ENCODE measurements around the gene AGRN.
A peak's percentile ranks its signal among the peaks of the same experiment; 100 is the strongest.
"Not testable (repeated sequence)": the region's sequence is repeated elsewhere in the genome, so short reads cannot be mapped to it uniquely, and the experiment has no call there.

Gene AGRN

GRCh38 chr1:1003618-1004419 is 16.1 kb upstream of the AGRN start:
- no peak for DNase-seq

GRCh38 chr1:1004420-1004779 is 15.5 kb upstream of the AGRN start:
- DNase-seq: no peak

DNA sequence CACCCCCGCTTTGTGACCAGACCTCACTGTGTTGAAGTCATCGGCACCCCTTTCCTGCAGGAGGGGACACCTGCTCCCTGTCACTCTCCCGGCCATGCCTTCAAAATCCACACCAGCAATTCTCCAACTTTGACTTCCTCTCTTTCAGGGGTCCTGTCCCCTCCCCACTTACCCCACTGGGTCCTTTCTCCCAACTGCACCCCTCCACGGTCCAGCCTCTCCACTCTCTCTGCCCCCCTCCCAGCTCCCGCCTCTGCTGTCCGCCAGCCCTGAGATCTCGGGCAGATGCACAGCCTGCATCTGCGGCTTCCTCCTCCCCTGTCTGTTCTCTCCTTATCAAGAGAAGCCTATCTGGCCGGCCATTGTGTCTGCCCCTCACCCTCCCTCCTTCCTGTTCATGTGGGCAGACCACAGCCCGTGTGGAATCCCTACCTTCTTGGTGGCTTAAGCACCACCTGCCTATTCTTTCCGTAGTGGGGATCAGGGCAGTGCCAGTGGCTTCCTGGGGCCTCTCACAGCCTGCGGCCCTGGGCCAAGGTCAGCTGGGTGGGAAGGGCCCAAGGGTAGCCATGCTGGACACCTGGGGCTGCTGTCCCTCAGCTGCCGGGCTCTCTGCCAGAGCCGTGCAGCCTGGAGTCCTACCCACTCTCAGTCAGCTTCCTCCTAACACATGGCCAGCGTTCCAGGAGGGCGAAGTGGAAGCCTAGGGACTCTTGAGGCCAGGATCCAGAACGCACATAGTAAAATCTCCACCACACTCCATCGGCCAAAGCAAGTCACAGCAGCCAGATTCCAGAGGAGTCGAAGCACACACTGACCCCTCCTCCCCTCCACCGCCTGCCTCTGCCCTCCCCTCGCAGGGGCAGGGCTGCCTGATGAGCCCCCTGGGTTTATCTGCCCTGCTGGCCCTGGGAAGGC is 14.9 kb upstream of the AGRN start:
- no peak for DNase-seq

DNA sequence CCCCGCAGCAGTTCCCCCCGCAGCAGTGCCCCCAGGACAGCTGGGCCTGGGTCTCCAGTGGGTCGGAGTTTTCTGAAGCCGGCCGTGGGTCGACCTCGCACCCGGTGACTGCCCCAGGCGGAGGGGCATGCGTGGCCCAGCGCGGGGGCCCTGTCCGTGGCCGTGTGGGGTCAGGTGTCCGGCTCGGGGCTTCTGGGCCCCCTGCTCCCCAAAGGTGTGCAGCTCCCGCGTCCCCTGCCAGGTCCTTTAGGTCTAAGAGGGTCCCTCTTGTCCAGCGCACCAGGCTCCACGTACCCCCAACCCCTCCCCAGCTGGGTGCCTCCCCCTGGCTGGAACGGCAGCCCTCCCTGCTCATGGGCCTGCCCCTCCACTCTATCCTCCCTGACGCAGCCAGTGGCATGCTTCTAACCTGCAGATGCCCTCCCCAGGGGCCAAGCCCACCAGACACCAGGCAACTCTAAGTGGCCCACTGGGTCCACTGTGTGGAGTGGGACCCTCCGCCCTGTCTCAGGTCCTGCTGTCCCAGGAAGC is 14.1 kb upstream of the AGRN start:
- DNase-seq: no peak

GRCh38 chr1:1006305-1007159 is 13.4 kb upstream of the AGRN start:
- DNase-seq: no peak

DNA sequence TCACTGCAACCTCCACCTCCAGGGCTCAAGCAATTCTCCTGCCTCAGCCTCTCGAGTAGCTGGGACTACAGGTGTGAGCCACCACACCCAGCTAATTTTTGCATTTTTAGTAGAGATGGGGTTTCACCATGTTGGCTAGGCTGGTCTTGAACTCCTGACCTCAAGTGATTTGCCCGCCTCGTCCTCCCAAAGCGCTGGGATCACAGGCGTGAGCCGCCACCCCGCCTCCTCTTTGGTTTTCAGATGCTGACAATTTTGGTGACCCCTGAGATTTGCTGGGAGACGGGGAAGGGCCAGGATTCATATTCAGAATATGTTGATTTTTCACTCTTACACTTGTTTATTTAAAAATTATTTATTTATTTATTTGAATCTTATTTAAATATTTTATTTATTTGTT is 9.8 kb upstream of the AGRN start:
- not testable (repeated sequence) for DNase-seq

GRCh38 chr1:1011396-1011949 is 8.4 kb upstream of the AGRN start:
- DNase-seq: no peak

- not testable (repeated sequence) for DNase-seq
Measured at GRCh38 chr1:1012736-1013104, 7.2 kb upstream of the AGRN start.

DNA sequence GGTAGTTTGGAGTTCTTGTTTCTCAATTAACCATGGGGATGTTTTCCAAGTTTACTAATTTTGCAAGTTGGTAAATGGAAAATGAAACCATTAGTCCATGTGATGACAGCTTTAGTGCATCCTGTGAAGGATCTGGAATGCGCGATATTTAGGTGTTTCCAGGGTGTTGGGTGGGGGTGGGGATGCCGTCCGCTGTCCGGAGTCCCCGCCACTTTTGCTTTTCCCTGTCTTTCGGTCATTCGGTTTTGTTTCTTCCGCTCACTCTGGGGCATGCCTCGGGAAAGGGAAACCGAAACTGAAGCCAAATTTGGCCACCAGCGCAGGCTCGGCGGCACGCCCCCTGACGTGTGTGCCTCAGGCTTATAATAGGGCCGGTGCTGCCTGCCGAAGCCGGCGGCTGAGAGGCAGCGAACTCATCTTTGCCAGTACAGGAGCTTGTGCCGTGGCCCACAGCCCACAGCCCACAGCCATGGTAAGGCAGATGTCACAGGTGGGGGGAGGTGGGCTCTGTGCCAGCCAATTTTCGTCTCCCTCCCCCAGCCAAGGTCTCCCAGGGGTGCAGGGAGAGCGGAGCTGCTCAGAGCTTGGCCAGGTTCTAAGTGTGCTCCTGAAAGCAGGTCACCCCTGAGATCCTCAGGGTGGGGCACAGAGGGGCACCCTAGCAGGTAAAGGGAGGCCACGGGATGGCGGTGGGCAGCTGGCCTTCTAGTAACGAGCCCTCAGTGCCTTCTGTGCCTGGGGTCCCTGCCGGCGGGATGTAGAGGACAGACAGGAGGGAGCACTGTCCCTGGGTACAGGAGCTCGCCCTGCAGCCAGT is 6.6 kb upstream of the AGRN start, which contains the start of gene ISG15:
Gene ISG15 (plus strand): TSS at position 393 of the 817 bp plus-strand sequence. CDS start 77 bp downstream, at position 470.
- DNase-seq: peak; percentile 84

DNA sequence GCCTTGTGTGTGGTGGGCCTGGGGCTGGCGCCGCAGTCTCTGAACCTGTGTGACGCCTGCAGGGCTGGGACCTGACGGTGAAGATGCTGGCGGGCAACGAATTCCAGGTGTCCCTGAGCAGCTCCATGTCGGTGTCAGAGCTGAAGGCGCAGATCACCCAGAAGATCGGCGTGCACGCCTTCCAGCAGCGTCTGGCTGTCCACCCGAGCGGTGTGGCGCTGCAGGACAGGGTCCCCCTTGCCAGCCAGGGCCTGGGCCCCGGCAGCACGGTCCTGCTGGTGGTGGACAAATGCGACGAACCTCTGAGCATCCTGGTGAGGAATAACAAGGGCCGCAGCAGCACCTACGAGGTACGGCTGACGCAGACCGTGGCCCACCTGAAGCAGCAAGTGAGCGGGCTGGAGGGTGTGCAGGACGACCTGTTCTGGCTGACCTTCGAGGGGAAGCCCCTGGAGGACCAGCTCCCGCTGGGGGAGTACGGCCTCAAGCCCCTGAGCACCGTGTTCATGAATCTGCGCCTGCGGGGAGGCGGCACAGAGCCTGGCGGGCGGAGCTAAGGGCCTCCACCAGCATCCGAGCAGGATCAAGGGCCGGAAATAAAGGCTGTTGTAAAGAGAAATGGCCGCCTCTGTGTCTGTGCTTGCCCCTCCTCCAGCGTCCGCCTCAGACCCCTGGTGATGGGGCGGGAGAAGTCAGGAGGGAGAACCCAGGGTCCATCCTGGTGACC is 5.8 kb upstream of the AGRN start:
- DNase-seq: peak; percentile 46

DNA sequence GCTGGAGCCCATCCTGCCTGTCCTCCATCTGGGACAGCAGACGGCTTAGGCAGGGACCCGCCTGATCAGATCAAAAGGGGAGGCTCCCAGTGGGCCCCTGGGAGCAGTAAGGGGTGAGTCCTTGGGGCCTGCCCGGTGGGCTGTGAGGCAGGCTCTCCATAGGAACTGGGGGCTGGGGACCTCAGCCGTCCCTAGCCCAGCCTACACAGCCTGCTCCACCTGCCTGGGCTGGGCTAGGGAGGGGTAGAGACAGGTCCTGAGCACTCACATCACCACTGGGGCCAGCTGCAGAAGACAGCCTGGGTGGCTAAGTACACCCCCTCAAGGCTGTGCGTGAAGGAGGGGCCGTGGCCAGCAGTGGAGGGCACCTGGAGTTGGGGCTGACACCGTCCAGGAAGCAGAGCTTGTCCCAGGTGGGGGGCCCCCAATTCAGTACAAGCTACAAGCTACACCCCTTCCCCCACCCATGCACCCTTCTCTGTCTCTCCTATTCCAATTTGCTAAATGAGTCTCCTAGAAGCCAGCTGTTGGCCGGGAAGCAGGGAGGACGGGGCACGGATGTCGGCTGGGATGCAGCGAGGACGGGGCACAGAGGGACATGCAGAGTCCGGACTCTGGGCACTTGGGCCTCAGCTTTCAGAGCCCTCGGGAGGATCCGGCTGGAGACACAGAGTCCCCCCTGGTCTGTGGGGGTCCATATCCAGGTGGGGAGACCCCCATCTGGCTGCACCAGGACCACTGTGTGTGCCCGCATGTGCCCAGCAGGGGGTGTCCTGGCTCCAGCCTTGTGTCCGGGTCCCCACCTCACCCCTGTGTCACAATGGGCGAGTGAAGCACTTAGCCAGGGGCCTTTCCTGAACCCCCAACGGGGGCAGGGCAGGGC is 4.9 kb upstream of the AGRN start:
- DNase-seq: no peak

DNA sequence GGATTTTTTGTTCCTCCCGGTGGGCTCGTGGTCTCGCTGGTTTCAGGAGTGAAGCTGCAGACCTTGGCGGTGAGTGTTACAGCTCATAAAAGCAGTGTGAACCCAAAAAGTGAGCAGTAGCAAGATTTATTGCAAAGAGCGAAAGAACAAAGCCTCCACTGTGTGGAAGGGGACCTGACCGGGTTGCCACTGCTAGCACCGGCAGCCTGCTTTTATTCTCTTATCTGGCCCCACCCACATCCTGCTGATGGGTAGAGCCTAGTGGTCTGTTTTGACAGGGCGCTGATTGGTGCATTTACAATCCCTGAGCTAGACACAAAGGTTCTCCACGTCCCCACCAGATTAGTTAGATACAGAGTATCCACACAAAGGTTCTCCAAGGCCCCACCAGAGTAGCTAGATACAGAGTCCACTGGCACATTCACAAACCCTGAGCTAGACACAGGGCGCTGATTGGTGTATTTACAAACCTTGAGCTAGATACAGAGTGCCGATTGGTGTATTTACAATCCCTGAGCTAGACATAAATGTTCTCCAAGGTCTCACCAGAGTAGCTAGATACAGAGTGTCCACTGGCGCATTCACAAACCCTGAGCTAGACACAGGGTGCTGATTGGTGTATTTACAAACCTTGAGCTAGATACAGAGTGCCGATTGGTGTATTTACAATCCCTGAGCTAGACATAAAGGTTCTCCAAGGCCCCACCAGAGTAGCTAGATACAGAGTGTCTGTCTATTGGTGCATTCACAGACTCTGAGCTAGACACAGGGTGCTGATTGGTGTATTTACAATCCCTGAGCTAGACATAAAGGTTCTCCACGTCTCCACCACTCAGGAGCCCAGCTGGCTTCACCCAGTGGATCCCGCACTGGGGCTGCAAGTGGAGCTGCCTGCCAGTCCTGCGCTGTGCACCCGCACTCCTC is 2.3 kb upstream of the AGRN start:
- not testable (repeated sequence) for DNase-seq

DNA sequence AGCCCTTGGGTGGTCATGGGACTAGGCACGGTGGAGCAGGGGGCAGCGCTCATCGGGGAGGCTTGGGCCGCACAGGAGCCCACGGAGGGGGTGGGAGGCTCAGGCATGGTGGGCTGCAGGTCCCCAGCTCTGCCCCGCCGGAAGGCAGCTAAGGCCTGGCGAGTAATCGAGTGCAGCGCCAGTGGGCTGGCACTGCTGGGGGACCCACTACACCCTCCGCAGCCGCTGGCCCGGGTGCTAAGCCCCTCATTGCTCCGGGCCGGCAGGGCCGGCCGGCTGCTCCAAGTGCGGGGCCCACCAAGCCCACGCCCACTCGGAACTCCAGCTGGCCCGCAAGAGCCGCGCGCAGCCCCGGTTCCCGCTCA is 1.6 kb upstream of the AGRN start:
- not testable (repeated sequence) for DNase-seq

DNA sequence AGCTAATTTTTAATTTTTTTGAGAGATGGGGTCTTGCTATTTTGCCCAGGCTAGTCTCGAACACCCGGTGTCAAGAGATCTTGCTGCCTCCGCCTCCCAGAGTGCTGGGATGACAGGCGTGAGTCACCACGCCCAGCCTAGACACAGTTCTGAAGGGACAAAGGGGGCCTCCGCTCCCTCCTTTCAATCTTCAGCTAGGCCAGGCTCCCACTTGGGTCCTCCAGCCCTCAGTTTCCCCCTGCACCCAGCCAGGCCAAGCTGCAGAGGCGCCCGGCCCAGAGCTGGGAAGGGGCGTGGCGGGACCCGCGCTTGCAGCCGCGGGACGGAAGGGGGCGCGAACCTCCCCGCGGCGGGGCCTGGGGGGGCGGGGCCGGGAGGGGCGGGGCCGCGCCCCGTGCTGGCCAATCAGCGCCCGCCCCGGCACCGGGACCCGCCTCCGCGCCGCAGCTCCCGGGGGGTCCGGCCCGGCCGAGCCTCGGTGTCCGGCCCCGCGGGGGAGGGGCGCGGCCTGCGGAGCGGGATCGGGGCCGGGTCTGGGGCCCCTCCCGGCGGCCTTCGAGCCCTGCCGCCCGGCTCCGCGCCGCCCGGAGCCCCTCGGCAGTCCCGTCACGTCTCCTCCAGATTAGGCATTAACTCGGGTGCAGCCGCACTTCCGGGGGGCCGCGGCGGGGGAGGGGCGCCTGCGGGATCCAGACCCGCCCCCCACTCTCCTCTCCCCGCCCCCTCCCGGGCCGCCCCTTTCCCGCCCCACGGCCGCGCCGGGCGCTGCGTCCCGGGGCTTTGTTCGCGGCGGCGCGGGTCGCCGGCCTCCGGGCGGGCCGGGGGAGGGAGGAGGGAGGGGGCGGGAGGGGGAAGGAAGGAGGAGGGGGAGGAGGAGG is 559 bp upstream of the AGRN start:
- DNase-seq: peak; percentile 79

DNA sequence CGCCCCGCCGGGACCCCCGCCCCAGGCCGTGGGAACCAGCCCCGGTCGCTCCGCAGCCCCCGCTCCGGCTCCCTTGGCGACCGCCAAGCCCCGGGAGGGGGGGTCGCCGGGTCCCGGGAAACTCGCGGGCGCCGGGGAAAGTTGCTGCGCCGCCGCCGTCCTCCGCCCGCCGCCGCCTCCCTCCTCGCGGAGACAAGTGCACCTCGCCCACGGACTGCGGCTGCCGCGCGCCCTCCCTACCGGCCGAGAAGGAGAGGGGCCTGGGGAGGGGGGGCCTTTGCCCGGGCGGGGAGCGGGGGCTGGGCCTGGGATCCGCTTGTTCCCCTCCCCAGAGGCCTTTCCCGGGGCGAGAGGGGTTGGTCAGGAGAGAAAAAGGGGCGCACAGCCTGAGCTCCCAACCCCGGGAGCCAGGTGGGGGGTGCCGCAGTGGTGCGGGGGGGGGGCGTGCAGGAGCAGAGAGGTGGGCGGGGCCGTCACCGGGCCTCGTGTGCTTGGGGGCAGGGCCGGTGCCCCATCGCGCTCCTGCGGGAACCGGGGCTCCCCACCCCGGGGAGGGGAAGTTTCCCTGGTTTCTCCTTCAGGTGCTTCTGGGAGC is 592 bp downstream of the AGRN start:
- DNase-seq: no peak

- DNase-seq: no peak
Measured at GRCh38 chr1:1021010-1021919, 1.3 kb downstream of the AGRN start.

Data from stimulated activated CD4-positive, alpha-beta T cell treated with anti-CD3 and anti-CD28 coated beads, Interleukin-4, amount 100 ng/mL, for 24 hours (primary cell).